HepG2 (cell line): ENCODE data around the gene CACNA2D3. TPM values are rescaled to one million over a fixed set of nuclear protein-coding genes. Genes with fewer than 3 reads are reported as not detected.

Experiments used
- ATAC-seq: fragments of 200-7000 bp; cut with Tn5 transposase; 3 replicates; pipeline ENCODE4 v1.9.1; 2020; ENCODE audit warnings: mild to moderate bottlenecking, moderate library complexity
- BruUV-seq: library from RNA; stranded (reverse); fragments of 400-500 nt; replicated peaks from 2 replicates; lab custom pipeline; 2021; lab: Mats Ljungman, UMichigan
- CTCF ChIA-PET: fragments of 300-600 bp; formaldehyde crosslinking; extraction: SDS; loops from one replicate; lab custom pipeline; 2021; ENCODE audit warnings: low total read pairs, inconsistent platforms, low intra/inter-chr PET ratio; lab: Yijun Ruan, JAX
- POLR2A ChIA-PET: fragments of 350-600 bp; sonication (Branson Sonifier 250); formaldehyde crosslinking; loops from one replicate; lab custom pipeline; 2020; ENCODE audit warnings: antibody characterized with exemption, inconsistent platforms; lab: Yijun Ruan, JAX
- DNase-seq: peaks from one replicate; pipeline ENCODE4 v3.0.0-alpha.2; 2015; ENCODE audit warnings: low spot score
- FAIRE-seq: peaks from 3 replicates; lab custom pipeline; 2011; peaks lifted over from hg19 to GRCh38; lab: Jason Lieb, UNC
- H2AFZ ChIP-seq: one replicate; pipeline ENCODE4 v1.6.1; 2011; ENCODE audit warnings: low read length, inconsistent platforms
- H3K27ac ChIP-seq: fragments of 300-600 bp; 3 replicates; pipeline ENCODE4 v1.8.0; 2011; ENCODE audit warnings: mixed run types, mild to moderate bottlenecking, mixed read lengths, low read length, inconsistent platforms; ENCODE audit not compliant: insufficient read depth; ENCODE audit errors: extremely low read length
- H3K27me3 ChIP-seq, 2 experiments: fragments of 200-600 bp in 1 of 2; 2 replicates in 1 of 2; 3 replicates in 1 of 2; pipeline versions ENCODE4 v1.6.0 to v1.8.0; 2011; ENCODE audit warnings: low read length in 2 of 2, mild to moderate bottlenecking in 2 of 2, moderate library complexity in 2 of 2, inconsistent platforms in 1 of 2; ENCODE audit not compliant: insufficient read depth in 2 of 2, control insufficient read depth in 1 of 2
- H3K36me3 ChIP-seq, 2 experiments: fragments of 200-600 bp in 1 of 2; replicated peaks in 1 of 2; 2 replicates in 1 of 2; 3 replicates in 1 of 2; pipeline versions ENCODE4 v1.5.1 to v1.8.0; 2011; ENCODE audit warnings: low read length in 2 of 2, inconsistent platforms in 1 of 2; ENCODE audit not compliant: insufficient read depth in 2 of 2, control insufficient read depth in 1 of 2
- H3K4me1 ChIP-seq: 2 replicates; pipeline ENCODE4 v1.5.1; 2012; ENCODE audit warnings: low read length, inconsistent platforms; ENCODE audit not compliant: insufficient read depth
- H3K4me2 ChIP-seq: 2 replicates; pipeline ENCODE4 v1.6.0; 2011; ENCODE audit warnings: low read depth, low read length, inconsistent platforms
- H3K4me3 ChIP-seq, 3 experiments: fragments of 200-600 bp in 1 of 3; sonication (generic), shearing (Covaris generic) in 1 of 3; replicated peaks in 1 of 3; 2 replicates each; pipeline ENCODE4 v1.5.1; 2011 to 2016; ENCODE audit warnings: low read length in 3 of 3, inconsistent platforms in 2 of 3, low read depth in 2 of 3, mild to moderate bottlenecking in 2 of 3, control low read depth in 1 of 3, mixed read lengths in 1 of 3; ENCODE audit not compliant: insufficient read depth in 1 of 3
- H3K79me2 ChIP-seq: one replicate; pipeline ENCODE4 v1.6.1; 2011; ENCODE audit warnings: low read length, inconsistent platforms; ENCODE audit not compliant: insufficient read depth
- H3K9ac ChIP-seq: 2 replicates; pipeline ENCODE4 v1.6.0; 2011; ENCODE audit warnings: mild to moderate bottlenecking, low read depth, low read length, inconsistent platforms; ENCODE audit not compliant: insufficient read depth
- H3K9me3 ChIP-seq: 2 replicates; pipeline ENCODE4 v1.5.1; 2012; ENCODE audit warnings: mild to moderate bottlenecking, low read length
- H4K20me1 ChIP-seq: 2 replicates; pipeline ENCODE4 v1.6.0; 2011; ENCODE audit warnings: inconsistent platforms, mild to moderate bottlenecking, low read length, moderate library complexity; ENCODE audit not compliant: insufficient read depth
- CCAR2 ChIP-seq: fragments of 200-400 bp; formaldehyde crosslinking; optimal IDR thresholded peaks from 2 replicates; pipeline ENCODE3; 2018; ENCODE audit warnings: low read depth, mild to moderate bottlenecking, low read length, moderate library complexity
- DMAP1 ChIP-seq: IDR thresholded peaks from 2 replicates; pipeline ENCODE4 v1.6.1; 2016
- HNRNPH1 ChIP-seq: fragments of 200-400 bp; formaldehyde crosslinking; optimal IDR thresholded peaks from 2 replicates; pipeline ENCODE3; 2017; ENCODE audit warnings: mild to moderate bottlenecking, low read depth, low read length
- HOXA9 ChIP-seq: sonication (generic); formaldehyde crosslinking; IDR thresholded peaks from 2 replicates; pipeline ENCODE4 v1.8.1; 2022; ENCODE audit warnings: missing genetic modification reagents, mild to moderate bottlenecking, moderate library complexity, borderline replicate concordance
- PHF8 ChIP-seq: sonication (generic); formaldehyde crosslinking; IDR thresholded peaks from 2 replicates; pipeline ENCODE4 v1.5.0; 2020; ENCODE audit warnings: missing genetic modification reagents
- RARA ChIP-seq: IDR thresholded peaks from 2 replicates; pipeline ENCODE4 v1.6.1; 2016; ENCODE audit warnings: missing genetic modification reagents, missing compliant biosample characterization
- SAFB2 ChIP-seq: sonication (generic); formaldehyde crosslinking; IDR thresholded peaks from 2 replicates; pipeline ENCODE4 v1.5.1; 2020; ENCODE audit warnings: missing genetic modification reagents, low read depth, mild to moderate bottlenecking, borderline replicate concordance
- SATB2 ChIP-seq: sonication (generic); formaldehyde crosslinking; IDR thresholded peaks from 2 replicates; pipeline ENCODE4 v1.5.0; 2020; ENCODE audit warnings: missing genetic modification reagents
- SOX13 ChIP-seq, 3 experiments: fragments of 450-650 bp in 1 of 3; sonication (generic) in 1 of 3; formaldehyde crosslinking in 1 of 3; IDR thresholded peaks in 2 of 3; conservative IDR thresholded peaks in 1 of 3; 2 replicates each; pipeline versions ENCODE4 v1.5.0 to v1.6.1; 2016 to 2020; ENCODE audit warnings: antibody characterized with exemption in 1 of 3, mild to moderate bottlenecking in 1 of 3, missing compliant biosample characterization in 1 of 3, missing genetic modification reagents in 1 of 3, moderate library complexity in 1 of 3
- TRIM24 ChIP-seq: sonication (generic); formaldehyde crosslinking; IDR thresholded peaks from 2 replicates; pipeline ENCODE4 v1.8.0; 2022; ENCODE audit warnings: mild to moderate bottlenecking, missing genetic modification reagents
- ZEB1 ChIP-seq: IDR thresholded peaks from 2 replicates; pipeline ENCODE4 v1.6.1; 2012; ENCODE audit warnings: mild to moderate bottlenecking, low read depth, inconsistent platforms; ENCODE audit not compliant: insufficient replicate concordance
- ZNF20 ChIP-seq: sonication (generic); formaldehyde crosslinking; IDR thresholded peaks from 2 replicates; pipeline ENCODE4 v1.4.0; 2020; ENCODE audit warnings: mild to moderate bottlenecking, moderate library complexity, missing genetic modification reagents
- ZNF256 ChIP-seq: sonication (generic); formaldehyde crosslinking; conservative IDR thresholded peaks from 2 replicates; pipeline ENCODE4 v1.4.0; 2020; ENCODE audit warnings: missing genetic modification reagents
- ZNF335 ChIP-seq: sonication (generic); formaldehyde crosslinking; IDR thresholded peaks from 2 replicates; pipeline ENCODE4 v1.4.0; 2020; ENCODE audit warnings: missing genetic modification reagents
- ZNF550 ChIP-seq: sonication (generic); formaldehyde crosslinking; IDR thresholded peaks from 2 replicates; pipeline ENCODE4 v1.4.0; 2020; ENCODE audit warnings: mild to moderate bottlenecking, missing genetic modification reagents, borderline replicate concordance
- ZNF598 ChIP-seq: sonication (generic); formaldehyde crosslinking; IDR thresholded peaks from 2 replicates; pipeline ENCODE4 v1.5.1; 2020; ENCODE audit warnings: mild to moderate bottlenecking, missing genetic modification reagents, borderline replicate concordance
- ZNF766 ChIP-seq: sonication (generic); formaldehyde crosslinking; IDR thresholded peaks from 2 replicates; pipeline ENCODE4 v1.5.0; 2020; ENCODE audit warnings: missing genetic modification reagents, borderline replicate concordance
- ZSCAN30 ChIP-seq: sonication (generic); formaldehyde crosslinking; IDR thresholded peaks from 2 replicates; pipeline ENCODE4 v1.5.0; 2020; ENCODE audit warnings: mild to moderate bottlenecking, missing genetic modification reagents
- WGBS: methylation state at CpG from one replicate; pipeline ENCODE4 v1.1.6; 2017; ENCODE audit warnings: low lambda C conversion rate; 5-methylcytosine and 5-hydroxymethylcytosine counted together
- in situ Hi-C: cut with HindIII; loops from 2 replicates; pipeline ENCODE4 v1.10.0; 2017; ENCODE audit warnings: low pct_unique_long_range_greater_than_20kb; ENCODE audit not compliant: extremely low pct_ligation_motif_present
- intact Hi-C: fragments of 100-400 bp; cut with micrococcal nuclease; formaldehyde crosslinking; loops from one replicate; pipeline ENCODE4 v1.10.0; 2022; ENCODE audit not compliant: unreplicated experiment
- polyA plus RNA-seq, 8 experiments: library from polyadenylated mRNA; depleted of rRNA in 3 of 8; stranded (reverse) in 7 of 8; unstranded in 1 of 8; fragments of >200 nt; fragmentation: Illumina TruSeq in 4 of 8; extraction: Trizol in 4 of 8; gene quantifications; 2 replicates each; pipeline versions ENCODE4 v1.2.1 to v1.2.3, GENCODE V29; 2011 to 2016; ENCODE audit warnings: low read depth in 4 of 8, missing spikeins in 1 of 8, mixed read lengths in 1 of 8; ENCODE audit not compliant: insufficient read depth in 1 of 8
- total RNA-seq, 5 experiments: library from RNA; depleted of rRNA; stranded (reverse); fragments of >200 nt; fragmentation: Illumina TruSeq; extraction: Trizol; gene quantifications; 2 replicates each; pipeline ENCODE4 v1.2.3, GENCODE V29; 2016; ENCODE audit warnings: low read depth in 1 of 5
- TF ChIP-seq, protein P1 (sequence below): sonication (generic); formaldehyde crosslinking; IDR thresholded peaks from 2 replicates; pipeline ENCODE4 v1.4.0; 2020; ENCODE audit warnings: missing genetic modification reagents

CACNA2D3 gene
- total and polyA plus RNA-seq, 2 of the 13 experiments (the other 11 are each of a cell fraction or from before 2014, with no cell fraction given): not detected

DNA sequence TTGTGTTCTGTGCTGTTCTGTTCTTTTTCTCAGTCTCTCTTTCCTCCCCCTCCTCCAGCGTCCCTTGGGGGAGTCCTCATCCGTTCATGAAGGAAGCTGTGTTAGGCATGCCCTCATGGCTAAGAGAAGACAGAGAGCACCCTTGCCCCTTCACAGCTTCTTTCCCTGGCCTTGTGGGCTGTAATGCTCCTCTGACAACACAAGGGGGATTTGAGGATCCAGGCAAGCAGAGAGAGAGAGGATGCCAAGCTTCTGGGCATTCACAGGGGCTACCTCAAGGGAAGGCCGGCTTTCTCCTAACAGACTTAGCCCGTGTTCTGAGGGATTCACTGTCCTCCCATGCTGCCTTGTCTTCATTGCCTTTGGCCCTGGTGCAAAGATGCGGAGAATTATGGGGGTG is 416.0 kb downstream of the CACNA2D3 start:
- DNase-seq: no peak
- no peak for FAIRE-seq

DNA sequence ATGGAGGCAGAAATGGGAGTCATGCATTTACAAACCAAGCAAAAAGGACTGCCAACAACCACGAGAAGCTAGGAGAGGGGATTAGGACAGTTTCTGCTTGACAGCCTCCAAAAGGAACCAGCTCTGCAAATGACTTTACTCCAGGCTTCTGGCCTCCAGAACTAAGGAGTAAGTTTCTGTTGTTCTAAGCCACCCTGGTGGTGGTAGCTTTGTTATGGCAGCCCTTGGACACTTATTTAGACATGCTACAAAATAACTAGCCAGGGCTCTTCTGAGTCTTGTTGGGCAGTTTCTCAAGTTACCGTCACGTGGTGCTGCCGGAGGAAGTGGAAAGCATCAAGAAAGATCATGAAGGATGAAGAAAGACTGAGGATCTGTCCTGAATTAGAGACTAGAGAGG is 419.0 kb downstream of the CACNA2D3 start:
- no TSS peak for BruUV-seq
- Histone ChIP-seq H2AFZ (no peak overlapping the region), H4K20me1 (no peaks in the 10 kb centered on the region), H3K36me3 (no peaks in the 10 kb centered on the region), H3K9ac (no peak overlapping the region), H3K4me2 (no peak overlapping the region), H3K27ac (no peak overlapping the region), H3K4me1 (no peaks in the 10 kb centered on the region), H3K27me3 (no peaks in the 10 kb centered on the region), H3K9me3 (no peaks in the 10 kb centered on the region), H3K79me2 (no peaks in the 10 kb centered on the region), H3K4me3 (no peak overlapping the region)
- TF ChIP-seq RARA (CRISPR knock-in tag) (no peak), ZNF550 (CRISPR knock-in tag) (no peak), SAFB2 (CRISPR knock-in tag) (no peak), SOX13 (IDR thresholded peaks at IDR 0.05) (no peak), SOX13 (CRISPR knock-in tag; conservative IDR thresholded peaks at IDR 0.05 in 1 of 2, IDR thresholded peaks at IDR 0.05 in 1 of 2) (no peak), ZNF766 (CRISPR knock-in tag) (no peak), HNRNPH1 (no peak), DMAP1 (CRISPR knock-in tag) (no peak), ZNF256 (no peak), PHF8 (CRISPR knock-in tag) (no peak), ZNF20 (CRISPR knock-in tag) (no peak), TRIM24 (CRISPR knock-in tag) (no peak), ZNF598 (CRISPR knock-in tag) (no peak)
- TF ChIP-seq, protein P1, sequence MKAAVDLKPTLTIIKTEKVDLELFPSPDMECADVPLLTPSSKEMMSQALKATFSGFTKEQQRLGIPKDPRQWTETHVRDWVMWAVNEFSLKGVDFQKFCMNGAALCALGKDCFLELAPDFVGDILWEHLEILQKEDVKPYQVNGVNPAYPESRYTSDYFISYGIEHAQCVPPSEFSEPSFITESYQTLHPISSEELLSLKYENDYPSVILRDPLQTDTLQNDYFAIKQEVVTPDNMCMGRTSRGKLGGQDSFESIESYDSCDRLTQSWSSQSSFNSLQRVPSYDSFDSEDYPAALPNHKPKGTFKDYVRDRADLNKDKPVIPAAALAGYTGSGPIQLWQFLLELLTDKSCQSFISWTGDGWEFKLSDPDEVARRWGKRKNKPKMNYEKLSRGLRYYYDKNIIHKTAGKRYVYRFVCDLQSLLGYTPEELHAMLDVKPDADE (CRISPR knock-in tag): no peak
- intact Hi-C loops (no loop called here), in situ Hi-C loops (no loop called here)
- ChIA-PET CTCF (no interaction called here), POLR2A (no interaction called here)
- FAIRE-seq (no peak), ATAC-seq (no peak), DNase-seq (no peak)
- WGBS: 51% methylated on average over 4 of the region's 4 CpGs

More for the DNA sequence above, 416.0 kb downstream of the CACNA2D3 start:
- Histone ChIP-seq H3K4me3 (no peak overlapping the region), H3K27me3 (no peaks in the 10 kb centered on the region), H3K36me3 (no peaks in the 10 kb centered on the region), H4K20me1 (no peaks in the 10 kb centered on the region), H3K4me2 (no peak overlapping the region), H3K9ac (no peak overlapping the region), H3K27ac (no peak overlapping the region), H2AFZ (no peak overlapping the region), H3K79me2 (no peaks in the 10 kb centered on the region), H3K4me1 (no peaks in the 10 kb centered on the region), H3K9me3 (no peaks in the 10 kb centered on the region)
- CTCF ChIA-PET: no interaction called here
- WGBS: 43% methylated on average over 4 of the region's 5 CpGs
- no peak; the same call in 2 of the 3 replicates for ATAC-seq
- POLR2A ChIA-PET: no interaction called here
- TF ChIP-seq ZEB1 (no peak), CCAR2 (no peak), SATB2 (CRISPR knock-in tag) (no peak), HOXA9 (no peak), ZSCAN30 (CRISPR knock-in tag) (no peak), ZNF335 (CRISPR knock-in tag) (no peak)
- intact Hi-C loops: no loop called here
- in situ Hi-C loops: no loop called here
- BruUV-seq: no TSS peak
